A549 treated with GW870086 at 1 μM for 4 hours (cell line): ENCODE data around the gene TMEM119. TPM values are rescaled to one million over a fixed set of nuclear protein-coding genes. Genes with fewer than 3 reads are reported as not detected.

Experiments
- total RNA-seq: library from RNA; stranded (reverse); fragments of 200-300 nt; extraction: Qiagen RNA extraction; gene quantifications from 5 replicates; pipeline ENCODE4 v1.2.3, GENCODE V29; 2022; ENCODE audit warnings: low read depth

The TMEM119 gene
- 0.05 to 0.16 TPM (median 0.15 TPM) in 3 of 5 replicates, not detected in the others for total RNA-seq

GRCh38 chr12:108597559-108598471 is at the start of gene TMEM119:
Gene TMEM119 (minus strand): TSS chr12:108598084. CDS start chr12:108592383, 5,701 bp downstream.

GRCh38 chr12:108633534-108634248 is 35.8 kb upstream of the TMEM119 start, which contains the start of gene SELPLG:
Gene SELPLG (minus strand): TSS chr12:108633894. CDS start chr12:108624307, 9,587 bp downstream.

GRCh38 chr12:108562348-108563135 is 35.3 kb downstream of the TMEM119 start, which contains the start of gene ISCU:
Gene ISCU (plus strand): TSS chr12:108562596. CDS start chr12:108562623, 27 bp downstream.

GRCh38 chr12:108560752-108561719 is 36.8 kb downstream of the TMEM119 start, which contains the start of gene SART3:
Gene SART3 (minus strand): TSS chr12:108561173. CDS start chr12:108561154, 19 bp downstream.

Other genes with a start within 250 kb of the TMEM119 start
- gene FICD, start 82.8 kb downstream of the TMEM119 start, total RNA-seq = 2.8 to 3.4 TPM (median 3.1 TPM) in 5 replicates
- 36.2 to 43.5 TPM (median 40.9 TPM) in 5 replicates for gene SART3, start 36.9 kb downstream of the TMEM119 start, total RNA-seq
- gene ISCU, start 35.5 kb downstream of the TMEM119 start, total RNA-seq = 89.2 to 99.6 TPM (median 94.8 TPM) in 5 replicates
- 0.63 to 1.1 TPM (median 1.1 TPM) in 5 replicates for gene SELPLG, start 35.8 kb upstream of the TMEM119 start, total RNA-seq
- 149 to 199 TPM (median 186 TPM) in 5 replicates for gene CORO1C, start 133.4 kb upstream of the TMEM119 start, total RNA-seq